Activated CD4-positive, alpha-beta memory T cell treated with anti-CD3 and anti-CD28 coated beads, Interleukin-2, amount 10 ng/mL, durations not matched to agents 7 days and 5 days (primary cell): ENCODE results near the gene GIMAP8. TPM values are rescaled to one million over a fixed set of nuclear protein-coding genes. Genes with fewer than 3 reads are reported as not detected.

Source experiments
- CTCF ChIA-PET: fragments of 350-600 bp; sonication (Branson Sonifier 250); formaldehyde crosslinking; loops from one replicate; lab custom pipeline; 2021; ENCODE audit warnings: antibody characterized with exemption, inconsistent platforms; lab: Charles Lee
- POLR2A ChIA-PET: fragments of 350-600 bp; sonication (Branson Sonifier 250); formaldehyde crosslinking; loops from one replicate; lab custom pipeline; 2021; ENCODE audit warnings: antibody characterized with exemption; lab: Charles Lee
- DNase-seq: peaks from one replicate; pipeline ENCODE4 v3.0.0-alpha.2; 2020
- H3K27ac Mint-ChIP-seq: one replicate; pipeline ENCODE4 v1.8.0; 2021; ENCODE audit warnings: mild to moderate bottlenecking, mixed read lengths
- H3K27me3 Mint-ChIP-seq: one replicate; pipeline ENCODE4 v1.8.0; 2021; ENCODE audit warnings: mixed read lengths
- H3K36me3 Mint-ChIP-seq: one replicate; pipeline ENCODE4 v1.8.0; 2021; ENCODE audit warnings: low read depth, mixed read lengths
- H3K4me1 Mint-ChIP-seq: one replicate; pipeline ENCODE4 v1.8.0; 2021; ENCODE audit warnings: mixed read lengths
- H3K4me3 Mint-ChIP-seq: one replicate; pipeline ENCODE4 v1.8.0; 2021; ENCODE audit warnings: mild to moderate bottlenecking, mixed read lengths
- H3K9me3 Mint-ChIP-seq: one replicate; pipeline ENCODE4 v1.8.0; 2021; ENCODE audit warnings: mixed read lengths
- total RNA-seq, 2 experiments: library from RNA; stranded (reverse); gene quantifications; one replicate each; pipeline ENCODE4 v1.2.3, GENCODE V29; 2021

The GIMAP8 gene
- total RNA-seq, 2 experiments from 2014 or later: 25.1 to 26.4 TPM

DNA sequence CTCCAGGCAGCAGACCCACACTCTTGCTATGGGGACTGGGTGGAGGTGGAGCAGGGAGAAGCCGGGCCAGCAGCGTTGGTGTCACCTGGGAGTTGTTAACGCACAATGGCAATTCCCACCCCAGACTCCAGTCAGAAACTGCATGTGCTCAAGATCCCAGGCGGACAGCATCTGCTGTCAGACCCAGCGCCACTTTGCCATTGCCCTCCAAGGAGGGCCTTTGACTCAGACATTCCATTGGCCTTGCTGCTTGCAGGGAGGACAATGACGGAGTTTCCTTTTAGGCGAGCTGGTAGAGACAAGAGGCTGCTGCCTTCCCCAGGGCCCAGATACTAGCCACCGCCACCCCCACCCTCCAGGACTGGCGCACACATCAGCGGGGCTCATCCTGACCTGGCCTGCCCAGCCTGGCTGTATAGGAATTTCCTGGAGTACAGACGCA, 36.8 kb upstream of the GIMAP8 start:
- H3K27me3 Mint-ChIP-seq: no peaks in the 10 kb centered on the region
- H3K36me3 Mint-ChIP-seq: peaks cover 15% of the 10 kb centered on the region
- no peak overlapping the region for H3K4me3 Mint-ChIP-seq
- ChIA-PET CTCF (interaction anchor here (1.0 kb wide), 1 partner anchor 59 kb away, joined by 4 read pairs; no protein-coding TSS in a partner anchor), POLR2A (interaction anchor here (1.2 kb wide), 1 partner anchor 35 kb away, joined by 3 read pairs; no protein-coding TSS in a partner anchor)
- H3K9me3 Mint-ChIP-seq: no peaks in the 10 kb centered on the region
- no peak for DNase-seq
- peaks cover 5% of the 10 kb centered on the region for H3K4me1 Mint-ChIP-seq
- H3K27ac Mint-ChIP-seq: no peak overlapping the region

DNA sequence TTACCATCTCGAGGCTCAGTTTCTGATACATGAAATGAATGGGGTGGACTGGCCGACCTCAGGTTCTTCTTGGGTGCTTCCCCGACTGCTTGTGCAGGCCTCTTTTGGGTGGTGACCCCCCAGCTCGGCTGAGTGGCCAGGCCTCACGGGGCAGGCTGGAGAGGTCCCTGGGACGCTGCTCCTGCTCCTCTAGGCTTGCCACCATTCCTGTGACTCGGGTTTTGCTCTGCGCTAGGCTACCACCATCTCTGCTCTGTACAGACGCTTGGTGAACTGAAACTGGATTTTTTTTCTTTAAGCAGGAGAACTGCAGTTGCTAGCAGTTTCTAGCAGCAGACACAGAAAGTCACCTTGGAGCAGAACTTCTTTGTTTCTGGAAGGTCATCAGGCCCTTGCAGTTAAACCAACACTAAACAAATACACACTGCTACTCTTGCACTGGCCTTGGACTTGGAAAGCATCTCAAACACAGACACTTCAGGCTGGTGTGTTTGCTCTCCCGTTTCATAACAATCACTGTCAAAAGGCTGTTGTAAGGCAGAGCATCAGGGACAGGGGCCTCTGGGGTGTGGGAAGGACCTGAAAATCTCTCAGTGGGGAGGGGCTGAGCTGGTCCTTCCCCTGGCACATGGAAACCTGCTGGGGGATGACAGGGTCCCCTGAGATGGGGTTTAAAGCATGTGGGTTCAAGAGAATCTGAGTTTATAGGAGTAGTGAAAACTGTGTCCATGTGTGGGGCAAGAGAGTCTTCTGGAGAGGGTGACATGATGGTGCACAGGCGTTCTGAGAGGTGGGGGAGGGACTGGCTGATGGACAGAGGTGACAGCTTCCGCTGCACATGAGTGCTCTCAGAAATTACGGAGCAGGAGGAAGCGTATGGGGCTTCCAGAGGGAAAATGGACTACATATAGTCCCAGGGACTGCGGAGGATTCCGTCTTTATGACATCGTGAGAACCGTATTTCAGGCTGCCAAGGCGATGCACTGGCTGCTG, 35.0 kb upstream of the GIMAP8 start:
- H3K9me3 Mint-ChIP-seq: no peaks in the 10 kb centered on the region
- peaks cover 9% of the 10 kb centered on the region for H3K36me3 Mint-ChIP-seq
- no peak overlapping the region for H3K4me3 Mint-ChIP-seq
- ChIA-PET CTCF (interaction anchor here (1.0 kb wide), 1 partner anchor 10 kb away, joined by 3 read pairs; a partner anchor contains a TSS), POLR2A (no interaction called here)
- DNase-seq: no peak
- H3K4me1 Mint-ChIP-seq: peaks cover 2% of the 10 kb centered on the region
- no peak overlapping the region for H3K27ac Mint-ChIP-seq
- peaks cover 3% of the 10 kb centered on the region for H3K27me3 Mint-ChIP-seq

DNA sequence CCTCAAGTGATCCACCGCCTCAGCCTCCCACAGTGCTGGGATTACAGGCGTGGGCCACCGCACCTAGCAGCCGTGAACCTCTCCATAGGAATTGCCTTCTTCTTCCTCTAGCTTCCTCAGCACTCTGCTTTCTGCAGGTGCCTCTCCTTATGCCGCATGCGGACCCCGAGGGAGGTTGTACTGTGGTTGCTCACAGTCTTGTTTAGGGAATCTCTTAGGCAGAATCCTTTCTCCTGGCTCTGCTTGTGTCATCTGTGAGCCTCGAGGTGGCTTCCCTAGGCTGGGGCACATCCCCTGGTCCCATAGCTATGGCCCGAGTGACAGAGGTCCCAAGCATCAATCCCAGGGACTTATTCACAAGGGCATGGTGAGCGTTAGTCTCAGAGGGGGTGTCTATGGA, 33.2 kb upstream of the GIMAP8 start:
- no peak for DNase-seq
- peaks cover 7% of the 10 kb centered on the region for H3K4me1 Mint-ChIP-seq
- no peak overlapping the region for H3K4me3 Mint-ChIP-seq
- no peaks in the 10 kb centered on the region for H3K36me3 Mint-ChIP-seq
- no peaks in the 10 kb centered on the region for H3K9me3 Mint-ChIP-seq
- peaks cover 5% of the 10 kb centered on the region for H3K27me3 Mint-ChIP-seq
- POLR2A ChIA-PET: interaction anchor here (0.5 to 1.6 kb wide), 3 partner anchors 10 to 468 kb away, joined by 3 to 4 read pairs (median 4); a partner anchor contains a TSS
- CTCF ChIA-PET: interaction anchor here (1.1 to 1.5 kb wide), 3 partner anchors 9 to 338 kb away, joined by 4 to 5 read pairs (median 5); no protein-coding TSS in a partner anchor
- no peak overlapping the region for H3K27ac Mint-ChIP-seq

DNA sequence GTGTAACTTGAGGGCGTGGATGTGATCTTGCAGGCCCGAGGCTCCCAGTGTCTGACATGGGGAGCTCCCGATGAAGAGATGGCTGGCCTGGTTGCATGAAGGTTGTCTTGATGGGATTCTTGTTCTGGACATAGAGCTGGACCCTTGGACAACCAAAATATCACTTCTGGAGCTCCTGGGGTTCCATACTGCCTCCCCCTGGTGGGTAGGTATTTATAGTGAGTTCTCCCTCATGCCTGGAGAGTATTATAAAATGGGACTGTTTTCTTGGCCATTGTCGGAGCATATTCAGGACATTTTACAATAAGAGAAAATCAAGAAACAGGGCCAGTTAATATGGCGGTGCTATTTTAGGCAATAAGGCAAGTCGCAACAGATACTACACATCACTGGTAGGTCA, 32.6 kb upstream of the GIMAP8 start:
- H3K27ac Mint-ChIP-seq: no peak overlapping the region
- ChIA-PET CTCF (interaction anchor here (0.7 to 1.5 kb wide), 5 partner anchors 10 to 337 kb away, joined by 3 to 5 read pairs (median 4); no protein-coding TSS in a partner anchor), POLR2A (interaction anchor here (0.5 to 1.6 kb wide), 3 partner anchors 11 to 467 kb away, joined by 3 to 4 read pairs (median 4); a partner anchor contains a TSS)
- H3K9me3 Mint-ChIP-seq: no peaks in the 10 kb centered on the region
- peaks cover 6% of the 10 kb centered on the region for H3K27me3 Mint-ChIP-seq
- peaks cover 7% of the 10 kb centered on the region for H3K4me1 Mint-ChIP-seq
- no peaks in the 10 kb centered on the region for H3K36me3 Mint-ChIP-seq
- H3K4me3 Mint-ChIP-seq: no peak overlapping the region
- DNase-seq: no peak

DNA sequence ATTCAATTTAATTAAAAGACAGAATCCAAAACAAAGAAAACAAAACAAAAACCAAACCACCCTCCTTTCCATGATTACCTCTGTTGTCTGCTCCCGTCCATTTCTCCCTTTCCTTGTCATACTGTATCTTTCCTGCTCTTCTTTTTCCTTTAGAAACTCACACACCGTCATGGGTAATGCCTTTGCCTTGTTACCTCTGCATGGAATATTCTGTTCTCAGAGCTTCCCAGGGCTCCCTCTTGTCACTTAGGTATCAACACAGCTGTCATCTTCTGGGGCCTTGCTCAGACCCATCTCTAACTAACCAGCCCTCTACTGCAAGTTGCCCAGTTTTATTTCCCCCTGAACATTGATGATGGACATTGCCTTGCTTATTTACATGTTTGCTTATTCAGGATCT, 30.2 kb upstream of the GIMAP8 start:
- no peaks in the 10 kb centered on the region for H3K36me3 Mint-ChIP-seq
- no peak overlapping the region for H3K4me3 Mint-ChIP-seq
- H3K9me3 Mint-ChIP-seq: no peaks in the 10 kb centered on the region
- no peak overlapping the region for H3K27ac Mint-ChIP-seq
- no peak for DNase-seq
- H3K4me1 Mint-ChIP-seq: peaks cover 7% of the 10 kb centered on the region
- CTCF ChIA-PET: interaction anchor here (1.0 to 1.1 kb wide), 3 partner anchors 18 to 65 kb away, joined by 3 read pairs; no protein-coding TSS in a partner anchor
- POLR2A ChIA-PET: no interaction called here
- H3K27me3 Mint-ChIP-seq: peaks cover 6% of the 10 kb centered on the region

DNA sequence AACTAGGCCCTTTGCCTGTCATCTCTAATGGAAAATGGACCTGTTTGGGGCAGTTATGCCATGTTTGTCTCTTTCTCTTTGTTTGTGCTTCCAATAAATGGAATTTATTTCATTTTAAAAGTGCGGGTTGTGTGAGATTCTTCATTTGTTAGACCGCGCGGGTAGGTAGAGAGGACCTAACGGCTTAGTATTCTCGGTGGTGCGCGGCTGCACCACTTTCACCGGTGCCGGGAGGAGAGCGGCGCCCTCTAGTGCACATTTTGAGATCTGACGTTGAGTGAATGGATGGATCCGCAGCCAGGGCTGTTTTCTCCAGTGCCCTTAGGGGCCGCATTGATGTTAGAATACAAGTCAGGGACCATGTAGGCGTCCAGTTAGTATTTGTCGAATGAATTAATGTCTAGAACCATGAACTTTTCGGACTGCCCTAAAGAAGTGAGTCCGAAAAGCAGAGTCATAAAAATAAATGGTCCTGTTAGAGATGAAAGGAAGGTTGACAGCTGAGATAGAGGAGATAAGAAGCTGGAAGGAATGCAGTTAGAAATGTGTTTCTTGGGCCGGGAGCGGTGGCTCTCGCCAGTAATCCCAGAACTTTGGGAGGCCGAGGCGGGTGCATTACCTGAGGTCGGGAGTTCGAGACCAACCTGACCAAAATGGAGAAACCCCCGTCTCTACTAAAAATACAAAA, 29.3 kb upstream of the GIMAP8 start:
- H3K36me3 Mint-ChIP-seq: no peaks in the 10 kb centered on the region
- ChIA-PET POLR2A (no interaction called here), CTCF (interaction anchor here (0.8 to 2.0 kb wide), 11 partner anchors 10 to 295 kb away, joined by 3 to 7 read pairs (median 3); partner anchors contain the start of gene GIMAP1)
- no peak overlapping the region for H3K27ac Mint-ChIP-seq
- peaks cover 6% of the 10 kb centered on the region for H3K27me3 Mint-ChIP-seq
- no peak overlapping the region for H3K4me3 Mint-ChIP-seq
- no peaks in the 10 kb centered on the region for H3K9me3 Mint-ChIP-seq
- peaks cover 7% of the 10 kb centered on the region for H3K4me1 Mint-ChIP-seq
- DNase-seq: peak; percentile 87

DNA sequence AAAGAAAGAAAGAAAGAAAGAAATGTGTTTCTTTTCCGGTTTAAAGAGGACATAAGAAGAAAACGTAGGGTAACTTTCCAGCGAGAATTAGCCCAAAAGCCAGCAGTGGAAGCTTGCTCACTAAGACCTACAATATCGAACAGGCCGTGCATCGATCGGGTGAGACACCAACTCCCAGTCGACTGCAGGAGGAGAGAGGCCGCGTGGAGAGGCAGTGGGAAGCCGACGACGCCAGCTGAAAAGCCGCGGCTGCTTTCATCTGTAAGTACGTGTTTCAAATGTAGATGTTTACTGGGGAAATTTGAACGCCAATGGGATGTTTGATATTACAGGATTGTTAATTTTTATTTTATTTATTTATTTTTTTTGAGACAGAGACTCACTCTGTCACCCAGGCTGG, 28.6 kb upstream of the GIMAP8 start:
- peaks cover 6% of the 10 kb centered on the region for H3K27me3 Mint-ChIP-seq
- ChIA-PET CTCF (interaction anchor here (0.8 to 2.0 kb wide), 11 partner anchors 10 to 294 kb away, joined by 3 to 7 read pairs (median 3); partner anchors contain the start of gene GIMAP1), POLR2A (no interaction called here)
- H3K36me3 Mint-ChIP-seq: no peaks in the 10 kb centered on the region
- peaks cover 7% of the 10 kb centered on the region for H3K4me1 Mint-ChIP-seq
- DNase-seq: no peak
- H3K4me3 Mint-ChIP-seq: no peak overlapping the region
- no peak overlapping the region for H3K27ac Mint-ChIP-seq
- no peaks in the 10 kb centered on the region for H3K9me3 Mint-ChIP-seq

DNA sequence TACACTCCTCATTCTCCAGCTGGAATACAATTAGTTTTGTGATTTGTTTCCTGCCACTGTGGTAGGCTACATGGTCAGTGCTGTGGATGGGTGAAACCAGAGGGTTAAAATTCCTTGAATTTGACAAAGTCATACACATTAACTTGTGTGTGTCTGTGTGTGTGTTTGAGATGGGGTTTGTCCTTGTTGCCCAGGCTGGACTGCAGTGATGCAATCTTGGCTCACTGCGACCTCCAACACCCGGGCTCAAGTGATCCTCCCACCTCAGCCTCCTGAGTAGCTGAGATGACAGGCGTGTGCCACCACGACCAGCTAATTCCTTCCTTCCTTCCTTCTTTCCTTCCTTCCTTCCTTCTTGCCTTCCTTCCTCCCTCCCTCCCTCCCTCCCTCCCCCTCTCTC, 24.8 kb upstream of the GIMAP8 start:
- no peaks in the 10 kb centered on the region for H3K9me3 Mint-ChIP-seq
- H3K27ac Mint-ChIP-seq: no peak overlapping the region
- no peaks in the 10 kb centered on the region for H3K36me3 Mint-ChIP-seq
- no peak for DNase-seq
- ChIA-PET CTCF (no interaction called here), POLR2A (no interaction called here)
- no peak overlapping the region for H3K4me3 Mint-ChIP-seq
- peaks cover 19% of the 10 kb centered on the region for H3K4me1 Mint-ChIP-seq
- H3K27me3 Mint-ChIP-seq: peaks cover 5% of the 10 kb centered on the region

DNA sequence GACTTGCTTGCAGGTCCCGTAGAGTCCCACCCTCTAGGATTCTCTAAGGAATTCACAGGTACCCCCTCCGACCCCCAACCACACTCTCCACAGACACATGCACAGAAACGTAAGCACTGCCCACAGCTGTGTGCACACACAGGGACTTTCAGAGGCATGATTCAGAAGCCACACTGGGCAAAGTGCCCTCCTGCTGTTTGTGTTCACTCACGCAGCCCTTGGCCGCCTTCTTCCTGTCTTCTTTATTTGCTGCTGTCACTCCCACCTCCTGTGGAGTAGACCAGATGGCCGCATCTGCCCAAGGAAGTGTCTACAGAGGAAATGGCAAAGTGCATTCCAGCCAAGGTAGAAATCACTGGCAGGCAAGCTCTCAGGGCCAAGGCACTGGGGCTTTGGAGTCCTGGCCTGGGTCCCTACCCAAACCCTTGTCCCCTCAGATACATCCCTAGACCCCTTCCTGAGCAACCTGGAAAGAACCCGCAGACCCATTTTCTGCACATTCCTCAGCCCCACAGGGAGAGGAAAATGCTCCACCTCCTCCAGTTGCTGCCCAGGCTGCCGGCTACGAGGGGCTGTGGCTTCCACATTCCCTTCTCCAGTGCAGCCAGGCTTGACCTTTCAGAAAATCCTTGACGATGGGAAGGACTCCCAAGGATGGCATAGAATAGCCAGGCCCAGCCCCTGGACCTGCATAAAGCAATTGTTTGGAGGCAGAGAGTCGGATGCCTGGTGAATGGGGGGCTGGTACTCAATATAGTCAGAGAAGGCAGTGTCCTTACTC, 21.6 kb upstream of the GIMAP8 start:
- ChIA-PET POLR2A (no interaction called here), CTCF (interaction anchor here (1.0 kb wide), 1 partner anchor 72 kb away, joined by 3 read pairs; no protein-coding TSS in a partner anchor)
- Mint-ChIP-seq H3K27me3 (peaks cover 2% of the 10 kb centered on the region), H3K4me1 (peaks cover 31% of the 10 kb centered on the region), H3K36me3 (no peaks in the 10 kb centered on the region), H3K9me3 (no peaks in the 10 kb centered on the region), H3K4me3 (no peak overlapping the region), H3K27ac (peak overlapping the region; percentile 18)
- DNase-seq: peak; percentile 38

DNA sequence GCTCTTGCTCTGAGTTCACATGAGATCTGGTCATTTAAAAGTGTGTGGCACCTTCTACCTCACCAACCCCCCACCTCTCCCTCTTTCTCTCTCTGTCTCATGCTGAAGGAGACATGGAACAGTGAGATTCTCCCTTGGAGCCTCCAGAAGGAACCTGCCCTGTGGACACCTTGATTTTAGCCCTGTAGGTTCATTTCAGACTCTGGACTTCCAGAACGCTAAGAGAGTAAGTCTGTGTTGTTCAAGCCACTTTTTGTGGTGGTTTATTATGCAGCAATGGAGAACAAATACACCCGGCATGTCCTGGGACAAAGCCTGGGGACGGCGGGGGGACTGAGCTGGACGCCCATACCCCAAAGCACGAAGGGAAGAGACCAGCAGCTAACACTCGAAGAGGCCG, 20.7 kb upstream of the GIMAP8 start:
- Mint-ChIP-seq H3K36me3 (no peaks in the 10 kb centered on the region), H3K27me3 (peaks cover 2% of the 10 kb centered on the region), H3K9me3 (no peaks in the 10 kb centered on the region), H3K4me1 (peaks cover 39% of the 10 kb centered on the region), H3K27ac (no peak overlapping the region), H3K4me3 (no peak overlapping the region)
- POLR2A ChIA-PET: no interaction called here
- no peak for DNase-seq
- CTCF ChIA-PET: interaction anchor here (1.0 kb wide), 1 partner anchor 73 kb away, joined by 3 read pairs; no protein-coding TSS in a partner anchor

DNA sequence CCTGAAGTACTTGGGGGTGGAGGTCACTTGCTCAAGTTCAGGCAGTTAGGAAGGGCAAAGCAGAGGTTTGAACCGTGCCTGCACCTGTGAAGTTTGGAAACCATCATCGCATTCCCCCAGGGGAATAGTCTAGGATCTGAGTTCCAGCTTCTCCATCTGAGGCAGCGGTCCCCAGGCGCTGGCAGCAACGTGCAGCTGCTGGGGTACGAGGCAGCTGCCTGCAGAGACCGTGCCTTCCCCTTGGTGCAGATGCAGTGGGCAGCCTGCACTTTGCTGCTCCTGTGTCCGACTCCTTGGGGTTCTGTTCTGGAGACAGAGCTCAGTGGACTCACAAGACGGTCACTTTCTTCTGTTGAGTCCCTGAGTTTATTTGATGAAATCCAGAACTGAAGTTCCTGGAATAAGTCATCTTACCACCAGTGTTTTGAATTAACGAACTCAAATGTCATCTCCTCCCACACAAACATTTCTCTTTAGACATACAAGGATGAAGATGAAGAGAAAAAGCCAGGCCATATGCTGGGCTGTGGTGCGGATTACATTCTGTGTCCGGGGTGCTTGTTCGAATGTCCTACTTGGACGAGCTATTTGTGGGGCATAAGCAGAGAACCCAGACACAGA, 19.9 kb upstream of the GIMAP8 start:
- no peak for DNase-seq
- Mint-ChIP-seq H3K4me3 (no peak overlapping the region), H3K27me3 (peaks cover 2% of the 10 kb centered on the region), H3K36me3 (no peaks in the 10 kb centered on the region), H3K27ac (no peak overlapping the region), H3K9me3 (no peaks in the 10 kb centered on the region), H3K4me1 (peaks cover 47% of the 10 kb centered on the region)
- ChIA-PET CTCF (interaction anchor here (1.6 kb wide), 1 partner anchor 9 kb away, joined by 3 read pairs; no protein-coding TSS in a partner anchor), POLR2A (interaction anchor here (1.5 kb wide), 1 partner anchor 325 kb away, joined by 3 read pairs; no protein-coding TSS in a partner anchor)
